IPS-18a (cell line): ENCODE data around the gene DMAC2.
A peak's percentile ranks its signal among the peaks of the same experiment; 100 is the strongest.
"Not testable (repeated sequence)": the region's sequence is repeated elsewhere in the genome, so short reads cannot be mapped to it uniquely, and the experiment has no call there.

ENCODE experiments used
- H3K27ac ChIP-seq: one replicate; pipeline ENCODE4 v1.5.1; 2013; ENCODE audit warnings: low read length
- H3K27me3 ChIP-seq: one replicate; pipeline ENCODE4 v1.6.1; 2013; ENCODE audit warnings: mild to moderate bottlenecking, low read length; ENCODE audit not compliant: control insufficient read depth, insufficient read depth
- H3K36me3 ChIP-seq: one replicate; pipeline ENCODE4 v1.6.1; 2013; ENCODE audit warnings: low read depth, low read length; ENCODE audit not compliant: control insufficient read depth
- H3K4me1 ChIP-seq: one replicate; pipeline ENCODE4 v1.6.1; 2013; ENCODE audit warnings: low read depth, low read length; ENCODE audit not compliant: control insufficient read depth
- H3K4me3 ChIP-seq: one replicate; pipeline ENCODE4 v1.5.1; 2013; ENCODE audit warnings: low read length
- H3K9ac ChIP-seq: one replicate; pipeline ENCODE4 v1.6.1; 2013; ENCODE audit warnings: mild to moderate bottlenecking, low read length, moderate library complexity
- H3K9me3 ChIP-seq: one replicate; pipeline ENCODE4 v1.6.1; 2013; ENCODE audit warnings: low read depth, low read length; ENCODE audit not compliant: control insufficient read depth

Gene DMAC2

DNA sequence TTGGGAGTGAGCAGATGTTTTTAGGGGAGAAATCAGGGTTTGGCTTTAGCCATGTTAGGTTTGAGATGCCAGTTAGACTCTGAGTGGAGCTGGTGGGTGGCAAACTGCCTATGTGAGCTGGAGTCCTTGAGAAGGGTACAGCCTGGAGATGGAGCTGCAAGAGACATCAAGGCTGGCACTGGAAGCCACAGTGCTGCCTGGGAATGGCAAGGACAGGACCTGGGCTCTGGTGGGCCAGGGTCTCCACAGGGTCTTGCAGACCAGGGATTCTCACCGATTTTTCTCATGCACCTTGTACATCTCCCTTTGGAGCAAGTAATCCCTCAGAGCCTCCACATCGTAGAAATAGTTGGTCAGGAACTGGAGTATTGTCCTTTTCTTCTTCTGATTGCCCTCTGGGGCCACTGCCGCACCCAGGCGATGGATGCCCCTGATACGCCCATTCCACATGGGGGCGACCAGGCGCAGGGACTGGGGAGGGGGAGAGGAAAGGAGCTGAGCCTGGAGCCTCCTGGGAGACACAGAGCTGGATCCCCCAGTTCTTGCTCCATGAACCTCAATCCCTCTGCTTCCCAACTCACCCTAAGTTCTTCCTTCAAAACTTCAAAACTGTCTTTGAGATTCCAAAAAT lies 1.7 kb downstream of the DMAC2 start:
- H3K4me3 ChIP-seq: no peak overlapping the region
- H3K9me3 ChIP-seq: no peaks in the 10 kb centered on the region
- peaks cover 4% of the 10 kb centered on the region for H3K36me3 ChIP-seq
- no peak overlapping the region for H3K9ac ChIP-seq
- no peak overlapping the region for H3K27ac ChIP-seq
- no peaks in the 10 kb centered on the region for H3K27me3 ChIP-seq
- no peaks in the 10 kb centered on the region for H3K4me1 ChIP-seq

DNA sequence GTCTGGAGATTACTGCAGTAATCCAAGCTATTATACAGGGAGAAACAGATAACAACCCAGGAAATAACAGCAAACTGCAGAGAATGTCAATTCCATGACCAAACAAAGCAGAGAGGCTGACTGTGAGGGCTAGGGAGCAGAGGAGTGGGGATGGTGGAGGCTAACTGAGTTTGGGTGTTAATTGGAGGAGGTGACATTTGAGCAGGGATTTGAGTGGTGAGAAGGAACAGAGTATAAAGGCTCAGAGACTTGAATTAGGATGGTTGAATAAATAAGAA lies 3.1 kb downstream of the DMAC2 start:
- Histone ChIP-seq H3K27me3 (no peaks in the 10 kb centered on the region), H3K36me3 (peaks cover 18% of the 10 kb centered on the region), H3K4me3 (no peak overlapping the region), H3K4me1 (no peaks in the 10 kb centered on the region), H3K27ac (no peak overlapping the region), H3K9ac (no peak overlapping the region), H3K9me3 (no peaks in the 10 kb centered on the region)

DNA sequence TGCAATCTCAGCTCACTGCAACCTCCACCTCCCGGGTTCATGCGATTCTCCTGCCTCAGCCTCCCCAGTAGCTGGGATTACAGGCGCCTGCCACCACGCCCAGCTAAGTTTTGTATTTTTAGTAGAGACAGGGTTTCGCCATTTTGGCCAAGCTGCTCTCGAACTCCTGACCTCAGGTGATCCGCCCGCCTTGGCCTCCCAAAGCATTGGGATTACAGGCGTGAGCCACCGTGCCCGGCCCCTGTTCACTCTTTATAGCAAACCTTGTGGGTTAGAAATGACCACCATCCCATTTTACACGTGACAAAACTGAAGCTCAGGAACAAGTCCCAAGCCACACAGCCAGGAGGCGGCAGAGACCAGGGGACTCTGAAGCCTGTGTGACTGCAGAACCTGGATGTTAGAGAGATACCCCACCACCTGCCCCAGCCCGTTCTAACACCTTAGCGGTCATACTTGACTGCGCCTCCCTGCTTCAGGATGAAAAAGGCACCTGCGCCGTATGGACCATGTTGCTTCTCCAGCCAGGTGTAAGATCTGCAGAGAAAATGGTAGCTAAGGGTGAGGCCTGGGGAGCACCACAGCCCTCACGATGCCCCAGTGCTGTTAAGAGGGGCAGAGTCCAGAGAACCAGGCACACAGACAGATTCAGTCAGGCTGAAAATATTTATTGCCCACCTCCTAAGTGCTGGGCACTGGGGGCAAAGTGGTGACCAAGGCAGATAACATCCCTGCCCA lies 3.6 kb downstream of the DMAC2 start:
- H3K9me3 ChIP-seq: no peaks in the 10 kb centered on the region
- no peak overlapping the region for H3K27ac ChIP-seq
- H3K4me1 ChIP-seq: no peaks in the 10 kb centered on the region
- H3K4me3 ChIP-seq: no peak overlapping the region
- no peaks in the 10 kb centered on the region for H3K27me3 ChIP-seq
- no peak overlapping the region for H3K9ac ChIP-seq
- peaks cover 23% of the 10 kb centered on the region for H3K36me3 ChIP-seq

DNA sequence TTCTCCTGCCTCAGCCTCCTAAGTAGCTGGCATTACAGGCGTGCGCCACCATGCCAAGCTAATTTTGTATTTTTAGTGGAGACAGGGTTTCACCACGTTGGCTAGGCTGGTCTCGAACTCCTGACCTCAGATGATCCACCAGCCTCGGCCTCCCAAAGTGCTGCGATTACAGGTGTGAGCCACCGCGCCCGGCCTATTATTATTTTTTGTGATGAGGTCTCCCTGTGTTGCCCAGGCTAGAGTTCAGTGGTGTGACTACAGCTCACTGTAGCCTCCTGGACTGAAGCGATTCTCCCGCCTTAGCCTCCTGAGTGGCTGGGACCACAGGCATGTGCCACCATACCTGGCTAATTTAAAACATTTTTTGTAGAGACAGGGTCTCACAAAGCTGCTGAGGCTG lies 4.3 kb downstream of the DMAC2 start:
- not testable (repeated sequence) for H3K27ac ChIP-seq, H3K9me3 ChIP-seq, H3K4me3 ChIP-seq, H3K27me3 ChIP-seq, H3K4me1 ChIP-seq, H3K9ac ChIP-seq
- peaks cover 28% of the 10 kb centered on the region for H3K36me3 ChIP-seq

DNA sequence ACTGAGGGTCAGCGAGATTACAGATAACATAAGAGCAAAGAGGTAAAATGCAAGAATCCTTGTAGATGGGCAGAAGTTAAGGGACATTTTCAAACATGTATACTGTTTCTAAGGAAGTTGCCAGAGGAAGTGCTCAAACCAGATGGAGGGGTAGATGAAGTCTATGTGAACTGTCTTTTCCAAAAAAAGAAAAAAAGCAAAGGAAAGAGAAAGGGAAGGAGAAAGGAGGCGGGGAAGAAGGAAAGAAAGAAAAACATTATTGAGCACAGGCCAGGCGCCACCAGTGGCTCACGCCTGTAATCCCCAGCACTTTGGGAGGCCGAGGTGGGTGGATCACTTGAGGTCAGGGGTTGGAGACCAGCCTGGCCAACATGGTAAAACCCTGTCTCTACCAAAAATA lies 5.3 kb downstream of the DMAC2 start:
- Histone ChIP-seq H3K4me3 (no peak overlapping the region), H3K27ac (no peak overlapping the region), H3K27me3 (no peaks in the 10 kb centered on the region), H3K9me3 (no peaks in the 10 kb centered on the region), H3K9ac (no peak overlapping the region), H3K4me1 (no peaks in the 10 kb centered on the region), H3K36me3 (peaks cover 28% of the 10 kb centered on the region)

DNA sequence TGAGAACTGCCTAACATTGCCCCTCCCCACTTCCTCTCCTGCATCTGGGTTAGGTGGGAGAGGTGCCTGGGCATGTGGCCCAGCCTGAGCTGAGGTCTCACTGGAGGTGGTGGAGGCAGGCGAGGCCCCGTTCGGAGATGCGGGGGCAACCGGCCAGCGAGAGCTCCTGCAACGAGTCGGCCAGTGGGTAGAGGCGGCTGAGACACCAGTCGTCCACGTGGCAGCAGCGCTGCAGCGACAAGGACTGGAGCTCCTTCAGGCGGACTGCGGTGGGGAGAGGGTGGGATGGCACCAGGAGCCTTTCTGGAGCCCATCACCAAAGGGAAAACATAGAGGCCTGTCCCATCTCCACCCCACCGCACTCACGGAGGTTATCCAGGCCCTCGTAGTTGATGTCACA lies 6.5 kb downstream of the DMAC2 start:
- no peak overlapping the region for H3K9ac ChIP-seq
- H3K4me3 ChIP-seq: no peak overlapping the region
- H3K27ac ChIP-seq: no peak overlapping the region
- H3K27me3 ChIP-seq: no peaks in the 10 kb centered on the region
- no peaks in the 10 kb centered on the region for H3K9me3 ChIP-seq
- no peaks in the 10 kb centered on the region for H3K4me1 ChIP-seq
- H3K36me3 ChIP-seq: peaks cover 28% of the 10 kb centered on the region

DNA sequence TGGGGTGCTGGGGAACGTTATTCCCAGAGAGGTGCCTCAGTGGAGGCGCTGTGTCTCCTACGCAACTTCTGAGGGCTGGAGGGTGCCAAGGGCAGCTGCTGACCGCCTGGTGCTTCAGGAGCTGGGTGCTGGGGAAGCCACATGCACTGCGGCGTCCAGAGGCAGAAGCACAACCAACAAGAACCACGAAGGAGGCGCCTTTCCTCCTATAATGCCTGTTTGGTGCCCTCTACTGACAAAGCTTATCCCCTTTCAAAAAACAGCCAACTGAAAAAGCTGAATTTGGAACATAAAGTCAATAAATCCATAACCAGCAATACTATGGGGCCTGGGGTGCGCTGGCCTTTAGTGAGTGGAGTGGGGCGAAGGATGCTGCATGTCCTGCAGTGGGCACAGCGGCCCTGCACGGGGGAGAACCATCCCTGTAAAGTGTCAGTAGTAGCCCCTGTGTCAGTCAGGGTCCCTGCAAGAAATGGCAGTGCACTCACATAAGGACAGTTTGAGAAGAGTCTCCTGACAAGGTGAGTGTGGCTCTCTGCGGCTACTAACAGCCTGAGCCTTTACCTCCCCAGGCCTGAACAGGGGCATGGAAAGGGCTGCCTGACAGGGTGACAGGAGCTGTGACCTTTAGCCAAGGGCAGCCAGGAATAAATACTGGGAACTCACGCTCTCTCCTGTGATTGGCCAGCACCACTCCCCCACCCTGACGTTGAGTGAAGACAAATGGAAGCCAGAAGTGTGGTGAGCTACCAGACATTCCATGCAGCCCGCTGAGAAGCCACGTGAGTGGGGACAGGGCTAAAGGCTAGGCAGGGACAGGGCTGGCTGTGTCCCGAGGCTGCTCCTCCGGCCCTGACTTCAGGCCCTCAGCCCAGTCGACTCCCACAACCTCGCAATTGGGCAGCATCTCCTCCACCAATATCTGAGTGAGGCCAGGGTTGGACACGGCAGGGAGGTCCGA lies 8.0 kb downstream of the DMAC2 start:
- Histone ChIP-seq H3K27ac (no peak overlapping the region), H3K4me1 (peaks cover 4% of the 10 kb centered on the region), H3K4me3 (no peak overlapping the region), H3K9ac (no peak overlapping the region), H3K9me3 (no peaks in the 10 kb centered on the region), H3K36me3 (peaks cover 28% of the 10 kb centered on the region), H3K27me3 (no peaks in the 10 kb centered on the region)

DNA sequence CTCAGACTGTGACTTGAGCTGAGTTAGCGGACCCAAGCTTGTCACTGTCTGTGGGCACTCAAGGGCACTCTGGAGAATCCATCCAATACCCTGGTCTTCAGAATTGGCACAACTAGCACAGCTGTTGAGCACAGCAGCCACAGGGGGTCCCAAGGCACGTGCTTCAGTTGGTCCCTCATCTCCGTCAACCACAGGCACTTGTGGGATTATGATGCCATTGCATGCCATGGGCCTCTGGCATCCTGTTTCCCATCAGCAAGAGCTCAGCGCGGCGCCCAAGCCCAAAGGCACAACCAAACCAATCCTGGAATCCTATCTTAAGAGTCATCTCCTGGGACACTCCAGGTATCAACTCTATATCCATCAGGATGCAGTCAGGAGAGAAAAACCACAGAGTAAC lies 8.8 kb downstream of the DMAC2 start:
- H3K4me1 ChIP-seq: peaks cover 5% of the 10 kb centered on the region
- no peak overlapping the region for H3K27ac ChIP-seq
- peaks cover 28% of the 10 kb centered on the region for H3K36me3 ChIP-seq
- H3K9me3 ChIP-seq: no peaks in the 10 kb centered on the region
- H3K9ac ChIP-seq: no peak overlapping the region
- no peak overlapping the region for H3K4me3 ChIP-seq
- H3K27me3 ChIP-seq: no peaks in the 10 kb centered on the region

DNA sequence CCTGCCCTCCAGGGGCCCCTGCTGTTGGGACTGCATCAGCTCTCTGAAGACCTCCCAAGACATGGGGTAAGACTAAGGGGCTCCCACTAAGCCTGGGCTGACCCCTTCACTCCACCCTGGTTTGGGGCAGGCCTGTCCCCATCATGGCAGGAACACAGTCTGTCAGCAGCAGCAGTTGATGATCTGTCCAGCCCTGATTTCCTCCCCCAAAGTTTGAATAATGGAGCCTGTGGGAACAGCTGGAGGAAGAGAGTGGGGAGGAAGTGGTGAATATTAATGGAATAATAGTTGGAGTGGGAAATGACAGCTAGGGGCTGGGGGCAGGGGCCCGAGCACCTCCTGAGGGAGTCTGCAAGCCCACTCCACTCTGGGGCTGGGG lies 11.2 kb downstream of the DMAC2 start:
- peak overlapping the region; percentile 62 for H3K4me3 ChIP-seq
- H3K27me3 ChIP-seq: no peaks in the 10 kb centered on the region
- H3K4me1 ChIP-seq: peaks cover 5% of the 10 kb centered on the region
- H3K27ac ChIP-seq: no peak overlapping the region
- no peaks in the 10 kb centered on the region for H3K9me3 ChIP-seq
- no peak overlapping the region for H3K9ac ChIP-seq
- peaks cover 28% of the 10 kb centered on the region for H3K36me3 ChIP-seq

DNA sequence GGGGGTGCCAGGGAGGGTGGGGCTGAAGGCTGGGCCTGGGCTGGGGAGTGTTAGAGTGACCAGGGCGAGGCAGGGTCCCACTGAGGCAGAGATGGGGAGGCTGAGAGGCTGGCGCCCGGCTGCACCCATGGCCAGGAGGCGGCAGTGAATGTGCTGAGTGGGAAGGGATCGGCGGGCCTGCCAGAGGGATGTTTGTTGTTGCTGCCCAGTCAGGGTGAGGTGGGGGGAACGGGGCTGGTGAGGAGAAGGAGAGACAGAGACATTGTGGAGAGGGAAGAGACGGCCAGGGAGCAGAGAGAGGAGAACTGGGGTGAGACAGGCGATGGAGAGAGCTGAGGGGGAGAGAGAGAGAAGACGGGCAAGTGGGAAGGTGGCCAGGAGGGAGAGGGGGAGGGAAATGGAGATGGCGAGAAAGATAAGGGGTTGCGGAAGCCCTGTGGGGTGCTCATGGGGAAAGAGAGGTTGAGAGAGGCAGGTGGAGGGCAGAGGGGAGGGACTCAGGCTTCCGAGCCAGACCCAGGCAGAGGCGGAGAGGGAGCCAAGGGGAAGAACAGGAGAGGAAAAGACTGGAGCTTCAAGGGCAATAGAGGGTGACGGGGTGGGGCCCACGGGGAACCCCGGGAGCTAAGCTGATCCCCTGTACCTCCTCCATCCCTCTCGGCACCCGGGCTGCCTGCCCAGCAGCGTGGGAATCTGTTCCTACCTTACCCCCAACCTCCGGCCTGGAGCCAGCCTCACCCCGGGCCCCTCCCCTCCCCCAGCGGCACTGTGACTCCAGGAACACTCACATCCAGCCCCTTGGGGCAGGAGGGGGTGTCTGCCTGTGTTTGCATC lies 11.8 kb downstream of the DMAC2 start:
- Histone ChIP-seq H3K36me3 (peaks cover 23% of the 10 kb centered on the region), H3K27me3 (no peaks in the 10 kb centered on the region), H3K9ac (peak overlapping the region; percentile 25), H3K27ac (no peak overlapping the region), H3K9me3 (no peaks in the 10 kb centered on the region), H3K4me3 (peak overlapping the region; percentile 62), H3K4me1 (peaks cover 5% of the 10 kb centered on the region)
